Activated T-cell treated with anti-CD3 and anti-CD28 coated beads for 4 hours (primary cell): Measurements from ENCODE around the gene ANO2.
"Not testable (repeated sequence)": the region's sequence is repeated elsewhere in the genome, so short reads cannot be mapped to it uniquely, and the experiment has no call there.

Experiments used
- DNase-seq: peaks from one replicate; pipeline ENCODE4 v3.0.0-alpha.2; 2020

The ANO2 gene

DNA sequence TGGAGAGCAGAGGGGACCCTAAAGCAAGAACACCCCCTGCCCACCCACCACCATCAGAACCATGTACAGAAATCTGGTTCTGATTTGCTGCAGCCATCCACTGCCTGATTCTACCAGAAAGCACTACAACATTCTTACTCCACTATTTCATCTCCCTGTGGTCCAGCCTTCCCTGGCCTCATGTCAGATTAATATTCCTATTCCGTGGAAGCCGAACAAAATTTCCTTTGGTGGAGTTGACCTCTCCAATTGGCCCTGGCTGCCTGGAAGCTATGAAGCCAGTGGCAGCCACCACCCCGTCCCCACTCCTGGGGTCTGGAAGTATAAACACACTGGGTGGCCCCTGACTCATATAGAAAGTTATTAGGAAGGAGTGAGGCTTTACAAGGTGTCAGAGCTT is 60.2 kb downstream of the ANO2 start:
- DNase-seq: no peak

DNA sequence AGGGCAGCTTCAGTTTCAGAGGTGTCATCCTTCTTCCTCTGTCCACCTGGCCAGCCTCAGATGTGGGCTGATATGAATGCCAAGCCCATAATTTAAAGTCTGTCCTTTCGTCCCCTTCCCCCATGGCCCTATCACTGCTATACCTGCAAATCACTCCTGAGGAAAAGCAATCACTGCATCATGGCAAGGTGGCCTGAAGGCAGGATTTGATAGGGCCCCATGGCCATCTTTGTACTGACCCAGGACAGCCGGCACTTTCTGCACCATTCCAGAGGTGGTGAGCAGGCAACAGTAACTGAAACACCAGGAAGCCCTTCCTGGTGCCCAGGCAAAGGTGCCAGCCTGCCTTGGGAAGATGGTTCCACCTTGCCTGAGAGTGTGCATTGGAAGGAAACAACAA is 60.8 kb downstream of the ANO2 start:
- DNase-seq: no peak

DNA sequence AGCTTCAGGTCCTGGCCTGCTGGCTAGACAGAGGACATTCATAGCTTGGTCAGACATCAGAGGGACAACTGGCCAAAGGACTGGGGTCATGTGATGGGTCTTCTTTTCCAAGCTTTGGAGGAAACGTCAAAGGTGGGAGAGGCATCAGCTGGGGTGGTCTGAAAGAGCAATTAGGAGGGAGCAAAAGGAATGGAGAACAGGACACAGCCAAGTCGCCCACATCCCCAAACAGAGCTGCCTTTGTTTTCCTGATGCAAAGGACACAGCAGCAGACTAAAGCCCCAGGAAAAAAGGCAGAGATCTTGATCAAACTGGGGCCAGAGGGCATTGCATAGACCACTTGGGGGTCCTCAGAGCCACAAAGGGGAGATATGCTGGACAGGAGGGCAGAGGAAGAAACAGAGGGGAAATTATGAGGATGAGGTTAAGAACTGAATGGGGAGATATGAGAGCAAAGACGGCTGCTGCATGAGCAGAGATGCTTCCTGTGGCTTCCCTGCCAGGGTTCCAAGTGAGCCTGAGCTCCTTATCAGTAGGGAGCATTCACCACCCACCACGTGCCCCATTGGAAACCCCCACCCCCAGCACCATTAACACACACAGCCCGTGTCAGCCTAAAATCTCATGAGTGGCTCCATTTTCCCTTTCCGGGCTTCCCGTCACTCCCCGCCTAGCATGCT is 62.4 kb downstream of the ANO2 start:
- no peak for DNase-seq

DNA sequence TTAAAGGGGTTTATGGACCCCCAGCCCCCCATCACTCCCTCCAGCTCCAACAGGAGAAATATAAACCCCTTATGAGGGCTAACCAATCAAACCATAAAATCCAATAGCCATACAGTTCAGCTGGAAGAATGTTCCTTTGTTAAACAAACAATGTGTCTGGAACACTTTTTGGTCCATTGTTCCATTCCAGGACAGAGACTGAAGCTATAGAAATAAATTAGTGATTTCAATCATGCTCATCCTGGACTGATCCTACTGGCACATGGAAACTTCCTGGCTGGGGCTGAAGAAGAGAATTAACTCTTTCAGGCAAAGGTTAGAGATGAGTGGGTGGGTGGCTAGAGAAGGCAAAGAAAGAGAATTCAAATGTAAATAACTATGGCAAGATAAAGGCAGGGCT is 63.4 kb downstream of the ANO2 start:
- no peak for DNase-seq

DNA sequence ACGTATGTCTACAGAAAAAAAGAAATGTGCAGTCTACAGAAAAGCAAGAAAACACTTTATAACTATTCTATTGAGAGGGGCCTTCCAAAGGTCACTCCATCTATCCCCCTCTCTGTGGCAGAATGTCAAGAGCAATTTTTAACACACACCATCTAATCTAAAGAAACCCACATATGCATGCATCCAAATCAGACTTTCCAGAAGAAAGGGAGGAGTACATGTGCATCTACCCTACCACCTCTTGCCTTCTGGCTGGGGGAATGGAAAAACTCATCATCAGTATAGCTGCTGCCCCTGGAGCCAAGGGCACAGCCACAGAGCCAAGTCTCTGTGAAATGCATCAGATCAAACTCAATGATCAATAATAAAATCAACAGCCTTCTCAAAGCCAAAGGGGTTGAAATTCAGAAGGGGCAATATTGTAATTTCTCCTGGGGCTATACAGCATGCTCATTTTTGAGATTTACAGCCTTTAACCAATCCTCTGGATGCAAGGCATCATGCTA is 63.9 kb downstream of the ANO2 start:
- DNase-seq: no peak

DNA sequence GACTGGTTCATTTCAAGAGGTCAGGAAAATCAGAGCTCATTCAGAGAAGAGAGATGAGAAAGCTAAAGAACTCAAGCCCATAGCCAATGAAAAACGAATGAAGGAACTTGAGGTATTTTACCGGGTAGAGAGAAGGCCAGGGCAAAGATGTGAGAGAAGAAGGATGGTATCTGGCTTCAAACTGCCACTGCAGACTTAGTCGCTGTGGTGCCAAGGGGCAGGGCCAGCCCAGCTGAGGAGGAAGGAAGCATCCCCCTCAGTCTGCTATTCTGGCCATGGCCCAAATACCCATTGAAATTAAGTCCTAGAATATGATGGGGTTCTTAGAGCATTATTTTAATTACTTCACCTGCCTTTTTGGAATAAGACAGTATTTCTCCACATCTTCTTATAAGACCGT is 69.2 kb downstream of the ANO2 start:
- no peak for DNase-seq

DNA sequence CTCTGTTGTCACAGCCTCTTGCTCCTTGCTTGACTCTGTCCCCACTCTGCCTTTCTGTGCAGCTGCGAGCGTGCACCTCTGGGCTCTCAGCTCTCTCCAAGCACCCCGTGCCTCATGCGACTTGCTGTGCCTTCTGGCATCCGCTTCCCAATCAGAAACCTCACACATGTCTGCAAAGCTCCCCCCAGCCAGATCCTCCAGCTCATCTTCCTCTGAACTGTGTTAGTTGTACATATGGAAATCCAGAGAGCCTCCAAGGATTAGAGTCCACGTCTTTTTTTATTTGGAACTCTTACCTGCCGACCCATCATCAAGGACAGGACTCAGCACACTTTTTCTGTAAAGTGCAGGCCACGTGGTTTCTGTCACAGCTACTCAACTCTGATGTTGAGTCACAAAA is 70.5 kb downstream of the ANO2 start:
- DNase-seq: no peak

DNA sequence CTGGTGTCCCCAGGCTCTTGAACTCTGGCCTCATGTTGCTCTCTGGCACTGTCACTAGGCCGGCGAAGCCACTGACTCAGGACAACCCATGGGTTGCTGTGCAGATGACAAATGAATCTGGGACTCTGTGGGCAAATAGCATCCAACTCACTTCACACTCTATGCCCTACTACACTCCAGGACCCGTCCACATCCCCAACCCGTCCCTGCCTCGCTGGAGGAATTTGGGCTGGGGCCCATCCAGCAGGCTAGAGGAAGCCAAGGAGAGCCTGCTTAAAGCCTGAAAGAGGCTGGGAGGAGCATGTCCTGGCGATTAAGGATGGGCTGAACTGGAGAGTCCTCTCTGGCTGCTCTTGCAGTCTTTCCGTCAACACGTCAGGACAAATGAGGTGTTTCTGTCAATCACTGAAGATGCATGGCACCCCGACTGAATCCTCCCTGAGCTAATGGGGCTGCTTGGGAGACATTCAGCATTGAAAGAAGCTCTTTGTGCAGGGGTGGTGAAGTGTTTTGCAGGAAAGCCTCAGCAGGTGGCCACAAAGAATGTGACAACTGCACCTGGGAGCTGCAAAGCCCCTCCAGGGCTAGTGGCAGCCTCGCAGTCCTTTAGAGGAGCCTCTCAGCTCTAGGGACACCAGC is 71.7 kb downstream of the ANO2 start:
- DNase-seq: no peak

DNA sequence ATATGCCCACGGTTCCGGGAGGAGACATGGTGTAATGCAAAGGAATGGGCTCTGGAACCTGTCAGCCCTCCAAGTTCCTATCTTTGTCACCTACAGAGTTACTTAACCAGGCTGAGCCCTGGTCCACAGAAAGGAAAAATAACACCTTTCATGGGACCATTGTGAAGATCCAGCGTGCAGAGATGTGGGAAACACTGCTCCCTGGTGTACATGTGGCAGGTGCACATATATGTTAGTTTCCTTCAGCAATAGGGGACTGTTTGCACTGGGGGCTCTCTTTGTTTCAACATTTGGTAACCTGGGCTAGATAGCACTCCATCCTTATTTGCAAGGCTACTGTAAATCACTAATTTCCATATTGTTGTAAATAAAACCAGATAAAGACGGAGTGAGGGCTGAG is 72.3 kb downstream of the ANO2 start:
- no peak for DNase-seq

DNA sequence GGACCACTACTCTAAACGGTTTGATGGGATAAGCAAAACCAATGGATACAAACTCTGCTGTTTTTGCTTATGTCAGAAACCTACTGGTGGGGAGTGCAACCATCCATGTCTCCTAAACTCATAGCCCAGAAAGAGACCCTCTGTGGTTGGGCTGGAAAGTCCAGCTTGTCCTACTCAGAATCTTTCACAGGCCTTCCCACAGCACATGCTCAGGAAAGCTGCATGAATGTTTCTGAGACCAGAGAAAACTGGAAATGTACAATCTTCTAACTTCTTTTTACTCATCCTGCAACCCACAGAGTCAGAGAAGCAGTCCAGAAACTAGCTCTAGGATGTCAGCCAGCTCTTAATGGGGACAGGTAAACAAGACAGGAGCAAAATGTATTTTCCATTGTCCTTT is 73.3 kb downstream of the ANO2 start:
- DNase-seq: no peak

DNA sequence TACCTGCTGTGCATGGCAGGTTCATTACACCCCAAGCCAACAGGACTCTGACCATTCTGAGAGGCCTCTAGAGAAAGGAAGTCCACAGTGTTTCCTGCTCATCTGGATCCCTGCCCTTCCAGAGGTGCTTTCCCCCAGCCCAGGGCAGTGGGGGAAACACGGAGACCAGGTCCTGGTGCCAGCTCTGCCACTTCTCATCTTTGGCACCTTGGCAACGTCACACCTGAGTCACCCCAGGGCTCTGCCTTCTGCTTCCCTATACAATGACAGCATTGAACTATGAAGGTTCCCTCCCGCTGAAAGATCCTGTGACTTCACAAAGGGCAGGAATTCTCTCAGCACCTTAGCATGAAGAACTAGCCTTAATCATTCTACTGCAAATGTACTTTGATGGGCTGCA is 74.9 kb downstream of the ANO2 start:
- DNase-seq: no peak

DNA sequence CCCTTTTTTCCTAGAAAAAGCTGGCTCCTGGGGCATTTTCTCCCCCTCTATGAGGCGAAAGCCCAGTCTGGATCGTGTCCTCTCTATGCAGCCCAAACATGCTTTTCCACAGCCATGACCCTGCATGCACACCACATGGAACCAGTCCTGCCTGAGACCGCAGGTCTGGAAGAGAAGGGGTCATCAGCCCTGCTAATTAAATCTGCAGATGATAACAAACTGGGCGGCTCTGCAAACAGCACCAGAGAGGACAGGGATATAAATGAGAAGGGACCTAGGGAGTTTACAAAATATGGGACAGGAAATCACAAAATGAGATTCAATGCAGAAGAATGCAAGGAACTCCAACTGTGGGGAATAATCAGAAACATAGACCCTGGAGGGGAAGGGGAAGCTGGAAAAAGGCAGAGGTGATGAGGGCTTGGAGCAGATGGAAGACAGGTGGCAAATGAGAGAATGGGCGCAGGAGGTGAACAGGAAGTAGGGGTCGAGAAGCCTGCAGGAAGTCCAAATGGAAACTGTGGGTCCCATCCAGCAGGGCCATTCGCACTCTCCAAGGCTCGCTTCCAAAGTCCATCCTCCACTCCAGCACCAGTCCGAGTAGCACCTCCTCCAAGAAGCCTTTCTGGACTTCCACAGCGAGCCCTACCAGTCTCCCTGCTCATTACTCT is 76.3 kb downstream of the ANO2 start:
- no peak for DNase-seq

DNA sequence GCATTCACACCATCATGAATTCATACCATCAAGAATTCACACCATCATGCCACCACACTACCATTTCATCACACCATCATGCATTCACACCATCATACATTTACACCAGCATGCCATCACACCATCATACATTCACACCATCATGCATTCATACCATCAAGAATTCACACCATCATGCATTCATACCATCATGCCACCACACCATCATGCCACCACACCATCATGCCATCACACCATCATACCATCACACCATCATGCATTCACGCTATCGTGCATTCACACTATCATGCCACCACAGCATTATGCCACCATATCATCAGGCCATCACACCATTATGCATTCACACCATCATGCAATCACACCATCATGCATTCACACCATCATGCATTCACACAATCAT is 79.7 kb downstream of the ANO2 start:
- DNase-seq: no peak

DNA sequence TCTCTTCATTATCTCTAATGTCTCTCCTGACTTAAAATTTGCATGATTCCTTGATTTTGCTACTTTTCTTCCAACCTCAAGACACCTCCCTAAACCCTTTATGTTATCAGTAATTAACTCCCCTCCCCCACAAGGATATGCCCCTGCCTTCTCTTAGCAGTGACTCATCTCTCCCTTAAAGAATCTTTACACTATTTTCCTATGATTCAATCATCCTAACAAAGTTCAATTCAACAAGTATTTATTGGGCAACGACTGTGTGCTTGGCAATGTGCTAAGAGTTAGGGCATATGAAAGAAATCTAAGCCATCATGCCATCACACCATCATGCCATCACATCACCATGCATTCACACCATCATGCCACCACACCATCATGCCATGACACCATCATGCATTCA is 80.1 kb downstream of the ANO2 start:
- DNase-seq: no peak

DNA sequence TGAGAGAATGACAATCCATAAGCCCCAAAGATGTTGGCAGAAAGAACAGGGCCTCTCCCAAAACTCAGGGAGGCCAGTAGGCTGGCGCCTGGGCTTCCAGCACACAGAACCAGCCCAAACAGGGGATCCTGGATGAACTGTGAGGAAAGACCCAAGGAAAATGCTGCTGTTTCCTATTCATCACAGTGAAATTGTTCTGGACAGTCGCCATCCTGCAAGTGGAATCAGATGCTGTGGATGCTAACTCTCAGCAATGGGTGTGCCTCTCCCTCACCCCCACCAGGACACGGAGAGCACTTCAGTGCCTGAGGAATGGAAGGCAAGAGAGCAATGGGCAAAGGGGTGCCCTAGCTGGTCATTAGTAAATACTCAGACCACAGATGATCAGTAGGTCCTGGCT is 80.8 kb downstream of the ANO2 start:
- DNase-seq: no peak

DNA sequence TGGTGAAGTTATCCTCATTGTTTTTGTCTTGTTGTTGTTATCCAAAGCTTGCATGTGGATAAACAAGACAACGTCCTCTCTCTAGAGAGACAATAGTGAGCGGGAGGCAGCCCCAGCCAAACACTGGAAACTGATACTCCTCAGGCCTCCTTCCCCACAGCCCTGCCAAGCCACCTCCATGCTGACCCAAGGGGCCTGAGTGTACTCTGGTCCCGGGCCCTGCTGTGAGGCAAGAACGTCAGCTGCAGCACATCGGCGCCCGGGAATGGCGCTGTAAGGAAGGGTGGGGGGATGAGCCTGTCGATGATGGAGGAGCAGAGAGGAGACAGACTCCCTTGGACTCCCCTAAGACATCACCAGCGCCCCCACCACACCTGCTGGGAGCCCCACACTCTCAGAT is 83.6 kb downstream of the ANO2 start:
- DNase-seq: no peak

DNA sequence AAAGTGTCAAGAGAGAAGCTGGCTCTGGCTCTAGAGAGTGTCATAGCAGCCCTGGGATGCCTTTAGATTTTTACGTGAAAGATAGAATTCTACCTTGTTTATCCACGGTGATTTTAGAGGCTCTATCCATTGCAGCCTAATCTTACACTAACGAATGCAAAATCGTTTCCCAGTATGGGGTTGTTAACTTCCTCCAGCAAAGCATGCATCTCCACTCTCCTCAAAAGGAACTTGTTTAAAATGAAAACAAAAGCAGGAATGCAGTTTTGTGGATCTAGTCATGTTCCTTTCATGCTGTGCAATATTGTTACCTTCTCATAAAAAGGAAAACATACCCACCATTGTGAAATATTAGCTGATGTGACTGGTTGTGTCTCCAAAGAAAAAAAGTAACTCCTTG is 88.4 kb downstream of the ANO2 start:
- no peak for DNase-seq

DNA sequence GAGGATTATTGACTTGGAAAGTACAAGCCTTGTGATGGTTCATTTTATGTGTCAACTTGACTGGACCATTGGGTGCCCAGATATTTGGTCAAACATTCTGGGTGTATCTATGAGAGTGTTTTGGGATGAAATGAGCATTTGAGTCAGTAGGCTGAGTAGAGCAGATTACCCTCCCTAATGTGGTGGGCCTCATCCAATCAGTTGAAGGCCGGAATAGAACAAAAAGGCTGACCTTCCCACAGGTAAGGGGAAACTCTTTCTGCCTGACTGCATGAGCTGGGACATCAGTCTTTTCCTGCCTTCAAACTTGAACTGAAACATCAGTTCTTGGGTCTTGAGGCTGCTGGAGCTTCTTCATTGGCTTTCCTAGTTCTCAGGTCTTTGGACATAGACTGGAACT is 98.1 kb downstream of the ANO2 start:
- DNase-seq: no peak

DNA sequence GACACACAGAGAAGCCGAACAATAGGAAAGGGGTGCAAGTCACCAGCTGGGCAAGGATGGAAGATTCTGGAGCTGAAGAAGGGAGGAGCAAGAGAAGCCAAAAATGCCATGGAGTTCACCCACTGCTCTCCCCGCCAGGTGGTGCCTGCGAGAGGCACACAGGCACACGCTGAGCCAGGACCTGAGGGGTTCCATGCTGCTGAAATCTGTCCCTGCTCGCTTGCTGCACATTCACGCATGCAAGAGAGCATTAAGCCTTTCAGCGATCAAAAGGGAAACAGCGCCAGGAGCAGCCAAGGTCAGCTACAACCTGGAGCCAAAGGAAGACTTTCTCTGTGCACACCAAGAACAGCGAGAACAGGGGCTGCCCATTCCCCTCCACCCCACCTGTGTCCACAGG is 104.1 kb downstream of the ANO2 start:
- no peak for DNase-seq

DNA sequence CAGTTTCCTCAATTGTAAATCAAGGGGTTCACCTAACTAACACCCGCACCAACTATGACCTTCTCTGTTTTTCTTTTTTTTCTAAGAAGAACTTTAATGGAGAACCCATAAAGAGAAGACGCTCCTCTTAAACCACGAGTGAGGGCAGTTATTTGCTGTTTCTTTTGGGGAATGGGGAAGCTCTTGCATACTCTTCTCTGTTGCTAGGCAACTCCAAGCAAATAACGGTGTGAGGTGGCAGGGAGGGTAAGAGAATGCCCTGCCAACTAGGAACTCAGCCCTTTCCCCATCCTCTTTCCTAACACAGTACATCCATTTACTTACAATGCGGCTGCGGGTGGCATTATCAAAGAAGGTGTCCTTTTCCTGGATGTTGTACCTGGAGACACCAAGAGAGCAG is 114.9 kb downstream of the ANO2 start:
- no peak for DNase-seq

DNA sequence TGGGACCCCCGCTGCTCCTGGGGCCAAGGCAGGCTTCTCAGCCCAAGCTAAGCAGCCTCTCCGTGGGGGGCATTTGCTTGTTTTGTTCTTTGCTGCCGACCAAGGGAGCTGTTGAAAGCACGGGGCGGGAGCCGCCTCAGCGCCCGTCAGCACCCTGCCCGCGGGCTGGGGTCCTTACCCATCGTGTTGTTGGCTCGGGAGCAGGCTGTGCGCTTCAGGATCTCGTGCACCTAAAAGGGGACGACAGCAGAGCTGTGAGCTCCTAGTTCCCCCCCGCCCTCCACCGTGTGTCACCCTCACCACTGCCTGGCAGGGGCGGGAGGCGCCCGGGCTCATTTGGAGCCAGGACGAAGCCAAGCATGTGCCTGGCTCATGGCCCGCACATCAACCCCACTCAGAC is 117.5 kb downstream of the ANO2 start:
- DNase-seq: no peak

DNA sequence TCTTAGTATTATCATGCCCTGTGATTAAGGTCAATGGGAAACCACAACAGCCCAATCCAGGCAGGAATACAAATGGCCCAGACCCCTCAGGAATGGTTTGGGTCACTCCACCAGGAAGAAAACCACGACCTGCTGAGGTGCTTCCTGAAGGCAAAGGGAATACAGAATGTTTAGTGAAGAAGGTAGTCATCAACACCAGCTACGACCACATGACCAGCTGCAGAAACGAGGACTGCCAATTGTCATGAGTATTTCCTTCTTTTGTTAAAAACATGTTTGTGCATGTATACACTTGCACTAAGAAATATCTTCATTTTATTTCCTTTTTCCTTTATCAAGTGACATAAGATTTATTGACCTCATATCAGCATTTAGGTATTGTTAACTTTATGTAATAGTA is 119.3 kb downstream of the ANO2 start:
- DNase-seq: not testable (repeated sequence)

DNA sequence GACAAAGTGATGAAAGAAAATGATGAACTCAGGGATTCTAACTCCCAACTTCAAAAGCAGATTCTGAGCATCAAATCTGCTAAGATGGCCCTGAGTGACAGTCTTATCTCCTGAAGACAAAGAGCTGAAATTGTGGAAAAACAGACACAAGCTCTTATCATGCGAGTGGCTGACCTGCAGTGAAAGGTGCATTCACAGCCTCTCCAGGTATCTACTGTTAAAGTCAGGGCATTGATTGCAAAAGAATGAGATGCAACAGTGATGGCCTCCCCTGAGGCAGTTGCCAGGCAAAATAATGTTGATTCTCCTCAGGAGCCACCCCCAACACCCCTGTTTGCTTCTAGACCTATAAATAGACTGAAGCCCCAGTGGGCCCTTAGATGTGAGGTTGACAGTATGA is 126.2 kb downstream of the ANO2 start:
- not testable (repeated sequence) for DNase-seq

DNA sequence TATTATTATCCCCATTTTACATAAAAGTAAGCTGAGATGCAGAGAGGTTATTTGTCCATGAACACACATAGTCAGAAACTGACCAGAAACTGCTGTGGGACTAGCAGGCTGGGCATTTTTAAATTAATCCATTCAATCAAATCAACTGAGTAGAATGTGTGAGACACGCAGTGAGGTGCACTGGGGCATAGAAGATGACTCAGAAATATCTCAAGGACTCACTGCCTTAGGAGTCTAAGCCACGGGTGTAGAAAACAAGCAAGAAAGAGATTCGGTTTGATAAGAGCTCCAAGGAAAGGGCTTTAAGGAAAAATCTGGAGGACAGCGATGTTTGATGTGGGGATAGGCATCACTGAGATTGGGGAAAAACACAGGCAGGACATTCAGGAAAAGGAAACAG is 127.8 kb downstream of the ANO2 start:
- DNase-seq: no peak

DNA sequence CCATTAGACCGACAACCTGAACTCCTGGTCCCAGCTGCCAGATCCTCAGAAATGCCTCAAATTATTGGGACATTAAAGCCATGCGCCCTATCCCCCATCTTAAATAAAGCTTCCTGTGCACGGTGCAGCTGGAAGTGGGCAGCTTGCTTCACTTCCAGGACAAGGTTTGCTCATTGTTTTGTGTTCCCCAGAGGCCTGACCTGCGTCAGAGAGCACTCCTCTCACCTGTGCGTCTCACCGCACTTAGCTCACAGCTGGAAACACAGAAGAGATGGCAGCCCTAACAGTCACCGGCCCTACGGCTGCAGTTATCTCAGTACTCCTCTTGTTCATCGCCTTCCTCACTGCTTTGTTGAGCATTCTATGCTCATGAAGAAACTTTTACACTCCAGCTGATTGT is 135.5 kb downstream of the ANO2 start:
- no peak for DNase-seq
